A673 (cell line): ENCODE results near the gene ARNT2.

Experiments
- CTCF ChIP-seq: fragments of 300-800, 200-600 bp; sonication (generic); conservative IDR thresholded peaks from 2 replicates; pipeline ENCODE4 v1.5.1; 2017; ENCODE audit warnings: low read depth, mild to moderate bottlenecking, antibody characterized with exemption, low read length, moderate library complexity, mixed read lengths
- EZH2 ChIP-seq: fragments of 200-600 bp; sonication (generic); IDR thresholded peaks from 2 replicates; pipeline ENCODE4 v1.6.1; 2017; ENCODE audit warnings: borderline replicate concordance, low read depth, mild to moderate bottlenecking, mixed read lengths, antibody characterized with exemption, low read length; ENCODE audit not compliant: poor library complexity, severe bottlenecking

GRCh38 chr15:80588801-80589200, 184.6 kb downstream of the ARNT2 start:
- TF ChIP-seq EZH2 (no peak), CTCF (no peak)
